ENCODE data around the gene HECA.
"Not testable (repeated sequence)": the region's sequence is repeated elsewhere in the genome, so short reads cannot be mapped to it uniquely, and the experiment has no call there.

The HECA gene

DNA sequence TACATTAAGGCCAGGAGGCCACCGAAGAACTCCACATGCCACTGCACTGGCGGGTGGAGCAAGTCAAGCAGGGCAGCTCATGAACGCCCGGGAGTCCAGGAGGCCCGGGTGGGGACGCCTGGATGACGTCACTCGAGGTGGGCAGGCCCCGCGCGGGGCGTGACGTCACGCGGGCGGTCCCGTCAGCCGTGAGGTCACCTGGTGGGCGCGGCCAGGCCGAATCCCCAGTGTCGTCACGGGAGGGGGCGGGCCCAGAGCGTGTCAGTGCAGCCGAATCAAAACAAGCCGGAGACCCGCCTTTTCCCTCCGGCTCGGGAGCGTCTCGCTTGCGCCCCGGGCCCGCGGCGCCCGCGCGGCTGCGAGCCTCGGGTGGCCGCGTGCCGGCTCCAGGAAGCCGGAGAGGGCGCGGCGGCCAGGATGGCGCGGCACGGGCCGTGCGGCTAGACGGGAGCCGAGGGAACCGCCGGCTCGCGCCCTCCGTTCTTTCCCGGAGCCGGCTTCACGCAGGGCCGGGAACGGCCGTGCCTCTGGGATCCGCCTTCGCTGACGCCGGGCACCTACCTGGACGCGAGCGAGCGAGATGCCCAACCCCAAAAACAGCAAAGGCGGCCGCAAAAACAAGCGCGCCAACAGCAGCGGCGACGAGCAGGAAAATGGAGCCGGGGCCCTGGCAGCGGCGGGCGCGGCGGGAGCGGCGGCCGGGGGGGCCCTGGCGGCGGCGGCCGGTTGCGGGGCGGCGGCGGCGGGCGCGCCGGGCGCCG lies at the start of gene HECA:
Gene HECA, plus strand, starts transcription at position 264 of the 761 bp plus-strand sequence. Its CDS starts 317 bp downstream, at position 581.
- DNase-seq: peak; percentile 100

GRCh38 chr6:139091826-139092225 lies 43.1 kb upstream of the HECA start:
- no peak for DNase-seq

DNA sequence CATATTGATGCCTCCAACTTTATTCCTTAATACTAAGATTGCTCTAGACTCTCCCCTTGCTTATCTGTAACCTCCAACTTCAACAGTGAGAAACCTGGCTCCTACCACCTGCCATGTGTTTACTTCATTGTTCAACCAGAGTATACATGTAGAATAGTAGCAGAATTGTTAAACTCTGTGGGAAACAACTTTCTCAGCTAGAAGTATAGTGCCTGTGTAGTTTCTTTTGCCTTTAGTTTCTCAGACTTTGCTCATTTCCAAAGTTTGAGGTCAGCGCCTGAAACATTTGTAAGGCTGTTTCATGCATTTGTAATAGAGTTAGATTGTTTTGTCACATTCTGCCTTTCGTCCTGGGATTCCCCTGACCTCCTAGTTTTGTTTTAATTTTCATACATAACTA lies 34.9 kb upstream of the HECA start:
- no peak for DNase-seq

DNA sequence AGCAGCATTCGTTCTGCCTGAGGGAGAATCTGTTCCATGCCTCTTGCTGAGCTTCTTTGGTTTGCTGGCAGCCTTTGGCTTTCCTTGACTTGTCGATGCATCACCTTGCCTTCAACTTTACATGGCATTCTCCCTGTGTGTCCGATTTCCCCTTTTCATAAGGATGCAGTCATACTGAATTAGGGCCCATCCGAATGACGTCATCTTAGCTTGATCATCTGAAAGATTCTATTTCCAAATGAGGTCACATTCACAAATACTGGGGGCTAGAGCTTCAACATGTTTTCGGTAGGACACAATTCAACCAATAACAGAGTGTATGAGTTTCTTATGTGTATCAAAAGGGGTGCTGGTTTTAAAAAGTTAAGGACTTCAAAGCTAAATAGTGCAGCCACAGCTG lies 27.8 kb upstream of the HECA start:
- no peak for DNase-seq

GRCh38 chr6:139108378-139108777 lies 26.5 kb upstream of the HECA start:
- no peak for DNase-seq

DNA sequence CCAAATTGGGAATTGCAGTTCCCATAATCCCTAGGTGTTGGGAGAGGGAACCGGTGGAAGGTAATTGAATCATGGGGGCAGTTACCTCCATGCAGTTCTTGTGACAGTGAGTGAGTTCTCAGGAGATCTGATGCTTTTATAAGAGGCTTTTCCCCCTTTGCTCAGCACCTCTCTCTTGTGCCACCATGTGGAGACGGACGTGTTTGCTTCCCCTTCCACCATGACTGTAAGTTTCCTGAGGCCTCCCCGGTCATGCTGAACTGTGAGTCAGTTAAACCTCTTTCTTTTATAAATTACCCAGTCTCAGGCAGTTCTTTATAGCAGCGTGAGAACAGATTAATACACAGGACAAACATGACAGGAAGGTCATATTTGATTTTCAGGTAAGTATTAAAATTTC lies 25.3 kb upstream of the HECA start:
- peak; percentile 37 for DNase-seq

DNA sequence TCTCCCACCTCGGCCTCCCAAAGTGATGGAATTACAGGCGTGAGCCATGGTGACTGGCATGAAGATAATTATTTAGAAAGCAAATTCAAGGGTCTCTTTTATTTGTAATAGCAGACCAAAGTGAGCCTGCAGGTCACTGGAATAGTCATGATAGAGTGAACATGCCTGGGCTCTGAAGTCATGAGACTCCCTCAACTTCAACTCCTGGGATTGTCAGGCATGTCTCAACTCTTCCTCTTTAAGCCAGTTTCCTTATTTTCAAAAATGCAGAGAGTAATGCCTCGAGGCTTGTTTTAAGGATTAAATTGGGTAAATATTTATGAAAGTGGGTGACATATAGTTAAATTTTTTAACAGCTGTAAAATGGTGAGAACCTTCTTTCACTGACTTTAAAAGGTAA lies 22.7 kb upstream of the HECA start:
- no peak for DNase-seq

DNA sequence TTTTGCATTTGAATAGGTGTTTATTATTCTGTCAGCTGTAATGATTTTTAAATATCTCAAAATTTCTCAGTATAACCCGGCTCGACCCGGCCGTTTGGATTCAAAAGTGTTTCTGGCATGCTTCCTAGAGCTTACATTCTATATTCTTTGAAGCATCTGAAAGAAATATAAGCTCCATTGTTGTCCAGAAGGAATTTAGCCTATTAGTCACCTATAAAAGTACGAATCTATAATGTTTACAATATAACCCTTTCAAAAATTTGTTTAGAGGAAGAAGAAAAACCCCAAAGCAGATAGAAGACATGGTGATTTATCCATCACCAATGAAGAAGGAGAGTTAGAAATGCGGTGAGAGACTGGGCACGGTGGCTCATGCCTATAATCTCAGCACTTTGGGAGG lies 22.3 kb upstream of the HECA start:
- DNase-seq: no peak

- DNase-seq: no peak
Observed at GRCh38 chr6:139114746-139115145, 20.1 kb upstream of the HECA start.

DNA sequence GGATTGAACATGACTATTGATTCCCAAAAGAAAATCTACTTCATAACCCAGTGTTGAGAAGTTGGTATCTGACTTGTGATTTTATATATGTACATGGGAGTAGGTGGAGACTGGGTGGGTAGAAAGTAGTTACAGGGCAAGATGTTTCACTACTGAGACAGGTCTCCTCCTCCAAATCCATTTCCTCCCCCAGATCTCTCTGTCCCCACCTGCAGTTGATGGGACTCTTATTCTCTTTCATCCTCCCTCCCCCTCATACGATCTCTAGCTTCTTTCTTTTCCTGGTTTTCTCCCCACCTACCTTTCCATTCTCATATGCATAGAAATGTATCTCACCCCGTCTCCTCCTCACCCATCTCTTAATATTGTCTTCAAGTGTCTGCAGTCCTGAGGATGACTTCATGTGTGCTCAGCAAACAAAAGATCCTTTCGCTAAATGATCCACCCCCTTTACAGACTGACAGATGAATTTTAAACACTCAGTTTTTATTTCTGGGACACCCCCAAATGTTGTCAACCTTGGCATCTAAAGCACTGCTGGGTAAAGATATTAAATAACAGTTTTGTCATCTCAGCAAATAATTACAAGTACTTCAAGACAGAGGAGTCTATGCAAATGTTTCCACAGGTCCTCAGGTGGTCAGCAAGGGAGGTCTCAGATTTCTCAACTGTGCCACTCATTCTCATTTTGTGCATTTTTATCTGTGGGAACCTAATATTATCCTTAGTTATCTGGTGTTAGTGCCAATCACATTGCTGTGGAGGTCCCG lies 18.7 kb upstream of the HECA start:
- no peak for DNase-seq

- DNase-seq: no peak
Observed at GRCh38 chr6:139117734-139118133, 17.1 kb upstream of the HECA start.

DNA sequence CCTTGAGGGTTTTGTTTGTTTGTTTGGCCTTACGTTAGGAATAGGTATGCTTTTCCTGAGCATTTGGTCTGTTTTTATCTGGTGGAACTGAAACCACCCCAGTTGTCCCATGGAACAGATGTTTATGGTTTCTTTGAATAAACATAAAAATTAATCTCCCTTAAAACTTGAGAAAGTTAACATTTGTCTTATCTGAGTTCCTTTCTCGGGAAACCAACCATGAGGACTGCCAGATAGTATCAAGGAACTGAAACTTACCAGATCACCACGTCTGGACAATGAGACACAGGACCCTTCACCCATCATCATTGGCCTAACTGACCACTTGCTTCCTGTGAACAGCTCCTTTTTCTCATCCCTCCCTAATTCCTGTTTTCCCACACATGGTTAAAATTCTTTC lies 15.3 kb upstream of the HECA start:
- no peak for DNase-seq

DNA sequence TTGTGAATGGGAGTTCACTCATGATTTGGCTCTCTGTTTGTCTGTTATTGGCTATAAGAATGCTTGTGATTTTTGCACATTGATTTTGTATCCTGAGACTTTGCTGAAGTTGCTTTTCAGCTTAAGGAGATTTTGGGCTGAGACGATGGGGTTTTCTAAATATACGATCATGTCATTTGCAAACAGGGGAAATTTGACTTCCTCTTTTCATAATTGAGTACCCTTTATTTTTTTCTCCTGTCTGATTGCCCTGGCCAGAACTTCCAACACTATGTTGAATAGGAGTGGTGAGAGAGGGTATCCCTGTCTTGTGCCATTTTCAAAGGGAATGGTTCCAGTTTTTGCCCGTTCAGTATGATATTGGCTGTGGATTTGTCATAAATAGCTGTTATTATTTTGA lies 12.1 kb upstream of the HECA start:
- not testable (repeated sequence) for DNase-seq

DNA sequence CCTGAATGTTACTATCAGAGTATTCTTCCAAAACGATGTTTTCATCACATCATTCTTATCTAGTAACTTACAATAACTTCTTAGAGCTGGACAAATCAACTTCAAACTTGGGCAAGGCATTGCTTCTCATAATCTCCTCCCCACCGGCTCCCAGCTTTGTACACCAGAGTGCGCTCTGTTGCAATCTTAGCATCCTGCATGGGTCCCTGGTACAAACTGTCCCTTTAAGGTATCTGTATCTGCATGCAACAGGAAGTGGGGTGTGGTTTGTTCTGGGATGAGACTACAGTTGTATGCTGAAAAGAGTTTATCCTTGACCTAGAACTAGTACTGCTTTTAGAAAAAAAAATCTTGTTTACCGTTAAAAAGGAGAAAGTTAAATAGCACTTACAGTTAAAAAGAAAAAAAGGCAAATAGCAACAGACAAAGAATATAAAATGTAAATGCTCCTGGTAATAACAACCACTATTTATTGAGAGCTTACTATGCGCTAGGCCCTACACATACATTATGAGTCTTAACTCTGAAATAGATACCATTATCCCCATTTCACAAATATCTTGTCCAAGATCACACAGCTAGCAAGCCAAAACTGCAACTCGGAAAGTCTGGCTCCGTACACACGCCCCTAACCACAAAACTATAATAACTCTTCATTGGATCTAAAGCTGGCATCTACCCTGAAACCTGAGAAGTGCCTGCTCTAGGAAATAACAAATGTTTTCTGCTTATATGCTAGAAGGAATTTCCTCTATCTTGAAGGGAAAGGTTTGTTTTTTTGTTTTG lies 9.8 kb upstream of the HECA start:
- peak; percentile 84 for DNase-seq

DNA sequence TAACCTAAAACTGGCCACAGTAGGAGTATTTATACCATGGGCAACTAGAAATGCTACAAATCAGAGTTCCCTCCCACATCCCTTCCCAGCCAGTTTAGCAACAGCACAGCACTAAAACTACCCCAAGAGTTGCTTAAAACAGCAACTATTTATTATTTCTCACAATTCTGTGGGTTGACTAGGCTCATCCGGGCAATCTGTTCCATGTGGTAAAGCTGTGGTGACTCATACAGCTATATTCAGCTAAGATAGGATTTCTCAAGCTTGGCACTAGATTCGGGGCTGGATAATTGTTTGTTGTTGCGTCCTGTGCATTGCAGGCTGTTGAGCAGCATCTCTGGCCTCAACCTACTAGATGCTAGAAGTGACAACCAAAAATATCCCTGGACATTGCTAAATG lies 8.6 kb upstream of the HECA start:
- DNase-seq: peak; percentile 59

DNA sequence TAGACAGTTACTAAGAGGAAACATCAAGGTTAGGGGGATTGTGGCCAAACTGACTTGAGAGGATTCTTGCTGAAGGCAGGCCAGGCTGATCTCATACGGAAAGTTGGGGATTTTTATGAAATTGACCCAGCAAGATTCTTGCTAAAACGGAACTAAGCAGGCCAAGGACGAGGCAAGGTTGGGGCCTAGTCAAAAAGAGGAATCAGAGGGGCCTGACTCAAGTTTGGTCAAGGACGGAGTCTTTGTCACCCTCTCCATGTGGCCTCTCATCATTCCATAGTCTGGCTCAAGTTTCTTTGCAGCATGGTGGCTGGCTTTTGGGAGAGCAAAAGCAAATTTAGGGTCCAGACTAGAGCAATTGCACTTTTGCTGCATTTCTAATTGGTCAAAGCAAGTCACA lies 7.9 kb upstream of the HECA start:
- DNase-seq: no peak

GRCh38 chr6:139129284-139129683 lies 5.6 kb upstream of the HECA start:
- no peak for DNase-seq

GRCh38 chr6:139131736-139132280 lies 3.1 kb upstream of the HECA start:
- DNase-seq: no peak

GRCh38 chr6:139133262-139134063 lies 1.4 kb upstream of the HECA start:
- DNase-seq: no peak

DNA sequence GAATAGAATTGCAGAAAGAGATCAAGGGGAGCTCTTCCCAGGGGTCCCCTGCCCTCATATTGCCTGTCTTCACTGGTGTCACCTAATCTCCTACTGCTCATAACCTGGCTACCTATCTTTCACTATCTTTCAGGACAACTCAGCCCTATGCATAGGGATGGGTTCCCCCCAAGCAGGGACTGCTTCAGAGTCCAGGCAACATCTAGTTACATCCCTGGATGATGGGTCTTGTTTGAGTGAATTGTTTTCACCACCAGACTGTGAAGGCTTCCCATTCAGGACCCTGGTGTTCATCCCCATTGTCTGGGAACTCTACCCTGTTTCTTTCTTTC lies 850 bp upstream of the HECA start:
- no peak for DNase-seq

DNA sequence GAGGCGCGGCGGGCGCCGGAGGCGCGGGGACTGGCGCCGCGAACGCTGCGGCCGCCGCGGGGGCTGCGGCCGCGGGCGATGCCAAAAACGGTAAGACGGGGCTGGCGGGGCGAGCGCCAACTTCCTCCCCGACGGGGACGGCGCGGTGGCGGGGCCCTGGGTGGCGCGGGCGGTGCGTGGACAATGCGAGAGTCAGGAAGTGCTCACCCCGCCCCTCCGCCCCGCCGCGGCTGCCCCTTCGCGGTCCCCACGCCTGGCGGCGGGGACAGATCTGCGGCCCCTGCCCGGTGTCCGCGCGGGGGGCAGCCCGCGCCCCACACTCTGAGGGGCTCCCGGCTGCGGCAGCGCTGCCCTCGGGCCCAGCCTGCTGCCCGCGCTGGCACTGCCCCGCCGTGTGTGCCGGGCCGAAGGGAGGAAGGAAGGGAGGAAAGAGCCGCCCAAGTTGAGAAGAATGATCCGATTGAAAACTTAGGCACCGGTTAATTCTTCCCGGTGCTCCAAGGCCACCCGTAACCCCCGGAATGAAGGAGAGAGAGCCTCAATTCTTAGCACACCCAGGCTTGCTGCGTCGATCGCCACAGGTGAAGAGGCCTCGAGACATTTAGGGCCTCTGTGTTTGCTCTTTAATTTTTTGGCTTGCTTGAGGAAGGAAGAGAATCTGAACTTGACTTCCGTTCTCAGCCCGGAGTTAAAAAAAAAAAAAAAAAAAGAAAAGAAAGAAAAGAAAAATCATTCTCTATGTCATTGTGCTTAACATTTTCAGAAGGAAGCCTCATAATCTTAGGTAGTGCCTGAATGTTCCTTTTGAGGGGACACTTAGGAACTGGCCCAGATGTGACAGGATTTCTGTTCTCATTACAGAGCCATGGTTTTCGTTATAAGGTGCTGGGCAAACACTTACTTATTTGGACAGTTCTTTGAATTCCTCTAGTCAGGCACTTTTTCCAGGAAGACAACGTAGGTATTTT lies 982 bp downstream of the HECA start:
- peak; percentile 72 for DNase-seq
